C4-2B (cell line): ENCODE measurements around the gene CKB.

Source experiments
- H3K27ac ChIP-seq: fragments of 450-650 bp; 2 replicates; pipeline ENCODE4 v1.5.1; 2017
- CTCF ChIP-seq: fragments of 450-650 bp; conservative IDR thresholded peaks from 2 replicates; pipeline ENCODE4 v1.5.1; 2017; ENCODE audit warnings: mild to moderate bottlenecking
- ZFX ChIP-seq: fragments of 450-650 bp; IDR thresholded peaks from 2 replicates; pipeline ENCODE4 v1.6.1; 2017

The CKB gene

GRCh38 chr14:103530390-103530789, 7.8 kb upstream of the CKB start:
- no peak overlapping the region for H3K27ac ChIP-seq
- TF ChIP-seq CTCF (no peak), ZFX (no peak)

GRCh38 chr14:103529383-103530365, 7.0 kb upstream of the CKB start:
- H3K27ac ChIP-seq, result peak overlapping the region; percentile 96
- TF ChIP-seq ZFX (0 out of 2 replicates have a peak, but pooled peaks have one; percentile 13), CTCF (no peak)

- TF ChIP-seq CTCF (no peak), ZFX (no peak; the same call in 1 of the 2 replicates)
- peak within 1 kb of the TSS; percentile 96 for H3K27ac ChIP-seq
Observed at GRCh38 chr14:103528587-103529382, 6.2 kb upstream of the CKB start, which contains the start of gene TRMT61A. Gene TRMT61A, plus strand, starts transcription at chr14:103529196. Its CDS starts 783 bp downstream, at chr14:103529979.

- H3K27ac ChIP-seq, result peak overlapping the region; percentile 96
- TF ChIP-seq ZFX (peak; percentile 45; the same call in 1 of the 2 replicates), CTCF (no peak)
Observed at GRCh38 chr14:103528146-103528586, 5.5 kb upstream of the CKB start.

GRCh38 chr14:103527408-103528145, 4.9 kb upstream of the CKB start:
- peak overlapping the region; percentile 96 for H3K27ac ChIP-seq
- TF ChIP-seq CTCF (no peak), ZFX (no peak)

GRCh38 chr14:103526914-103527248, 4.3 kb upstream of the CKB start:
- TF ChIP-seq CTCF (no peak), ZFX (no peak)
- H3K27ac ChIP-seq, result peak overlapping the region; percentile 96
